HG03045 (cell line): ENCODE measurements around the gene RAMP3.

Experiments
- ATAC-seq: cut with Tn5 transposase; IDR thresholded peaks from one replicate; pipeline ENCODE4 v1.9.1; 2021; ENCODE audit warnings: mild to moderate bottlenecking, moderate library complexity; ENCODE audit not compliant: unreplicated experiment

The RAMP3 gene

DNA sequence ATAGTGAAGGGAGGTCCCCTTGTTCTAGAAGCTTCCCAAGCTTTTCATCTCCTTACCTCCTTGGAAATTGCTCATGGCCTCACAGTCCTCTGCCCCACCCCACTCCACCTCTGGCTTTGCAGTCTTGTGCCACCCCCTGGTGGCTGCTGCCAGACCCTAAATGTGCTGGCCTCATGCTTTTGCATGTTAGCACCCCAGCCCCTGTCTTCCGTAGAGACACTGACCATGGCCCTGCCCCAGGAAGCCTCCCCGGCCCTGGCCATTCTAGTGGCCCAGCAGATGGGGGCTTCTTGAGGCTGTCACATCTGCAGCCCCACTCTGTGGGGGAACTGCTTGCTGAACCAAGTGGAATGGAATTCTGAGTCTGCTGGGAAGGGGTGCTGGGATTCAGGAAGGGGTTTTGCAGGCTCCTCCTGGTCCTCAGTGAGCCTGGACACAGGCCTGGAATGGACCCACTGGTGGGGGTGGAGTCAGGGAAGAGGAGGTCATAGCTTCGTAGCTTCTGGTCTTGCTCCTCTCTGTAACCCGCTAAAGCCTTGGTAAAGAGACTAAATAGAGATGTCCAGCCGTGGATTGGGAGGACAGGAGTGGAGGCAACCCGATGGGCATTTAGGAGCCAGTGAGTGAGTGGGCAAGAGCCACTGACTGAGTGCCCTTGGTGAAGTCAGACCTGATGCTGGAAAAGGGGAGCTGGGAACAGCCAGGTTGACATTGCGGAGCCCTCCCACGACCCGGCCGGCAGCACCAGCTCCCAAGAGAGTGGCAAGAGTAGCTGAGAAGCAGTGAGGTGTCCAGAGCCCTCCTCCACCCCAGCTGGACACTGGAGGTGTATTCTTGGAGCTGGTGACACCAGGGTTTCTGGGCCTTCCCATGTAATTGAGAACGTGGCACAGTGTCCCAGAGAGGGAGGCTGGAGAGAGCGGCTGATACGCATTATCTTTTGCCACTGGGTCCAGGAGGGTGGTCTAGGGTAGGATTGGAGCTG is 20.9 kb downstream of the RAMP3 start:
- no peak for ATAC-seq

DNA sequence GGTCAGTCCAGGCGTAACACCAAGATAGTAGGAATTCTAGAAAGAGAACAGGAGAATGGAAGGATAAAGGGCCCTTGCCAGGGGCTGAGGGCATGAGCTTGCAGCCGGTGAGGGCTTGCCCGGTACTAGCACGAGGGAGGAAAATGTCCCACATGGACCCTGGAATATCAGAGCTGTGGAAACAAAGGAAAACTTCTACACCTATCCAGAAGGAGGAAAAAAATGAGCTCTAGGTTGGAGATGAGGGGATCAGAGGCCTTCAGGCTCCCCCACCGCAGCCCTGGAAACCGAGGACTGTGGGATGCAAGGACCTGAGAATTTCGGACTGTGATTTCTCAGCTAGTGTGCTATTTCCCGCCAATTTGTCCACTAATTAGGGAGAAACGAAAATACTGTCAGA is 22.1 kb downstream of the RAMP3 start:
- no peak for ATAC-seq

DNA sequence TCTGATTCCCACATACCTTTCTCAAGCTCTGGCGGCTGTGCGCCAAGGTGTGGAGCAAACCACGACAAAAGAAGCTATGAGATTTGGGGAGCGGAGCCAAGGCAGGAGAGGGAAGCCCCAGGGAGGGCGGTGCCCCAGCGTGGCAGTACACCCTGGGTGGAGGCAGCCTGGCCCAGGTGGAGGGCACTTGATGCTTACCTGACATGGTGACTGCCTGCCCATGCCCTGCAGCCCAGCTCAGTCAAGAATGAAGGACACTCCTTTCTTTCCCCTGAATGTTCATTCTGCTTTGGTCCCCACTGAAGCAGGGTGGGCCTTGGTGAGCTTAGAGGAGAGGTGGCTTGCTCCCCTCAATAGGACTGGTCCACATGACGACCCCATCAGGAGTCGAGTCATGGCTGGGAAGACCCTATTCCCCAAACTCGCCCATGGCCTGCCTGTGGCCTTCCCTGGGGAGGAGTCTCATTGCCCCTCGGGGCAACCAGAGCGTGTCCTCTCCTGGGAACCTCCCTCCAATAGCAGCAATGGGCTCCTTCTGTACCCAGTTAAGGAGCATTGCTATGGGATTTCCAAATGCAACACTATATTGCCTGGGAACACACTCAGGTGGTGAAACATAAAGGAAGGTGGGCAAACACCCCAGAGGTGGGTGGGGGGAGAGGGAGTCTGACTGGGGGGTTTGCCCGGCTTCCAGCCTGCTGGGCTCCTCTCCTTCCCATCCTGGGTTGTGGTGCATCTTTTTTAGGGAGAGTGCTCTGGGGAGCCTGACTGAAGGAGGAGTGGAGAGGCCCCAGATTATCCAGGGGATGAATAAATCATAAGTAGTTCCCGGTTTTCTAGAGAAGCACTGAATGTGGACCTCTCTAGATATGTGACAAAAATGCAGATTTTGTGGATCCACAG is 22.7 kb downstream of the RAMP3 start:
- no peak for ATAC-seq

DNA sequence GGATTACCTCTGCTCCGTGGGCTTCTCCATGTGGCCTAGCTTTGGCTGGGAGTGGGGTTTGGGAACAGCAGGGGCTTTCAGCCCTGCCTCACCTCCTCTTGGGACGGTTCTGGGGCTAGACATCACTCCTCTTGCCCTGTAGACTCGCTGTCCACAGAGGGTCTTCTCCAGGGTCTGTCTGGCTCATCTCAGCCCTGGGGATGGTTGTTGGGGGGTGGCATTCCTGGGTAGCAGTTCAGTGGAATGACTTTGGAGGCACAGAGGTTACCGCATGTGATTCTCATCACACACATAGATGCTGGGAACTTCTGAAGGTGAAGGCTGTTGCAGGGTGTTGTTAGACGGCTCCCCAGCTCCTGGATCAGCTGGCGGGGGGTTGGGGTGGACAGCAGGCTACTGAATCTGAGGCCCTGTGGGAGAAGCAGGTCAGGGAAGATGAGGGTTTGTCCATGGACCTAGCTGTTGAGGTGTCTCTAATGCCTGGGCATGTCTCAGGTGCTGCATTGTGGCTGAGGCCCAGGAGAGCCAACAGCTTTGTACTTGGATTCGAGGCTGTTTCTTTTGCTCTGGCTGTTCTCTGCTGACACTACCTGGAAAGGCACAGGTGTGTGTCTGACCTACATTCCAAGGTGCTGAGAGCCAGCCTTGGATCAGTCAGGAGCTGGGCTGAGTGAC is 23.8 kb downstream of the RAMP3 start:
- no peak for ATAC-seq

DNA sequence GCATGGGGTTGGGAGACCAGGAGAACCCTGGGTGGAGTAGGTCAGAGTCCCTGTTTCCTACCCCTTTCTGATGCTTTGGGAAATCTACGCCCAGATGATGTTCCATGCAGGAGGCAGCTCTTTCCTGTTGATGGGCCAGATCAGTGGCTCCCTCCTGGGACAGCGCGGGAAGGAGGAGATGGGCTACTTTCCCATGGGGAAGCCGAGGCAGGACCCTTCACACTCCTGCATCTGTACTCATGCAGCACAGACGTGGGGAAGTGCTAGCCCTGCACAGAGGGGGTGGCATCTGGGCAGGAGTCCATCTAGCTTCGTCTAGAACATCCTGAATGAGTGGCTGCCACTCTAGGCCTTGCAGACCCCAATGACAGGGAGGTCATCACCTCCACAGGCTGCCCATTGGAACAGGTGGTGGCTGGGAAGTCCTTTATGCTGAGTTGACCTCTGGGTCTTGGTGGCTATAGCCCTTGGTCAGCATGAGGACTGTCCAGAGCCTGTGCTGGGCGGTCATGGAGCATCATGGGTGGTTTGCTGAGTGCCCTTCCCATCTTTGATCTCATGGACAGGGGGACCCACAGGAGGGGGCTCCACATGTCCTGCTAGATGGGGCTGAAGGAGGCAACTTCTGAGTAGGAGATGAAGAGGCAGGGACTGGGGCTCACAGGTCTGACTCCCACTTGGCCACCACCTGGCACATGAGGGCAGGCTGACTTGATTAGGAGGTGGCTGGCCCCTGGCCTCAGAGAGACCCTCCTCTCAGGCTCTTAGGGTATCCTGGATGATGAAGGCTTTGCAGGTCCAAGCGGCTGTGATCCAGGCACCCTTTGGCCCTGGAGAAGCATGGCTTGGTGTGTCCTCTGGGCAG is 24.6 kb downstream of the RAMP3 start:
- ATAC-seq: no peak

- ATAC-seq: no peak
Observed at GRCh38 chr7:45182856-45183710, 25.5 kb downstream of the RAMP3 start.

GRCh38 chr7:45183711-45184210 is 26.2 kb downstream of the RAMP3 start:
- ATAC-seq: no peak

DNA sequence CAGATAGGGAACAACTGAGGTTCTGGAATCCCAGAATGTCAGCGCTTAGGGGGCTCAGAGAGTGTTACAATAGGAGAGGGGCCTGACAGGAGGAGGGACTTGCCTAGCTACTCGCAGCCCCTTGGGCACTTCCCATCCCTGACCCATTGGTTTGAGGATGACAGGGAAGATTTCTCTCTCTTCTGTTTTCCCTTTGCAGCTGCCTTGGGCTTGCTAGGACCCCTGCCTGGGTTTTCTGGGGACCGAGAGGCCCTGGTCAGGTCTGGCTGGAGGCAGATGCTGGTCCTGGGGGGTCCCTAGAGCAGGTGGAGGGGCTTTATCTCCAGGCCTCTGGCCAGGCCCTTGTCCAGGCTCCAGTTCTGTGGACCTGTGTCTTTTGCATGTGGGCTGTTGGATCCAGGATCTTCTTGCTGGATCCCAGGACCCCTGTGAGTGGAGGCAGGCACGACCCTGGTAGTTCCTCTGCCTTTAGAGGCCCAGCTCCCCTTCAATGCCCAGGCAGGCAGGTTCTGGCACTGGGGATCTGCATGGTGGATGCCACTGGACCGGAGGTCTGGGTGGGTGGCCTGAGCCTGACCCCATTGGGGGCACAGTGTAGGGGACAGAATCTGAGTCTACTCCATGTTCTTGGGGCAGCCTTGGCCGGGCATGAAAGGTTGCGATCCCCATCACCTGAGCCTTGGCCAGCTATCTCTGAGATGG is 26.9 kb downstream of the RAMP3 start:
- no peak for ATAC-seq

- no peak for ATAC-seq
Observed at GRCh38 chr7:45185028-45185863, 27.7 kb downstream of the RAMP3 start.

DNA sequence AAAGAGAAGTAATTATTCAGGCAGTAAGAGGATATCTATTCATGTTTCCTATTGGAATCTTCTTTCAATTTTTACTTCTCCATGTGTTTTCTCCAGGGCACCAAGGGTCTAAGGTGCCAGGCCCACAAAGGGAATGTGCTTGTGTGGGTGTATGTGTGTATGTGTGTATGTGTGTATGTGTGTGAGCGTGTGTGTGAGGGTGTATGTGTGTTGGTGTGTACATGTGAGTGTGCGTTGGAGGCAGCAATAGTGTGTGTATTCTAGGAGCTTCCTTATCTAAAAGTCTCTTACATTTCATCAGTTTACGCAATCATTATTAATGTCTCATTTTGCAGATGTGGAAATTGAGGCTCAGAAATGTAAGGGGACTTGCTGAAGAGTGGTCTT is 28.3 kb downstream of the RAMP3 start:
- no peak for ATAC-seq

DNA sequence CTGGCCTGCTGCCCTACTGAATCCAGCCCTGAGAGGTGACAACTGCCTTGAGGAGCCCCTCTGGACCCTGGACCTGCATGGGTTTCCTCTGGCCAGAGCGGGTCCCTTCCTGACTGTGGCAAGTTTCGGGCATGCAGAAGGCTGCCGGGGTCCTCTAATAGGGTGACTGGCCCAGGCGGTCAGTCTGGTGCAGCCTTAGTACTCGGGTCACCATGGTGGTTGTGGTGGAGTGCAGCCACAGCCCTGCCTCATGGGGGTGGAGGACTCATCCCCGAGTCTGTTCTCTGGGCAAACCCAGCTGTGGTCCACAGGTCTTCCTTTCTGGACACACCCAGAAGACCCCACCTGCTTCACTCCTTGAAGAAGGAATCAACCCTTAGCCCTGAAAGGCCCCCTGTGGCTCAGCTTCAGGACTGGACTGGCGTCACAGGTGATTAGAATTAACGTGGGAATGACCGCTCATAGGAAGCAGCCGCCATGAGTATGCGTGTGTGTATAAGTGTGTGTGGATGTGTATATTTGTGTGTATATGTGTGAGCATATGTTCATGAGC is 28.7 kb downstream of the RAMP3 start:
- ATAC-seq: no peak

DNA sequence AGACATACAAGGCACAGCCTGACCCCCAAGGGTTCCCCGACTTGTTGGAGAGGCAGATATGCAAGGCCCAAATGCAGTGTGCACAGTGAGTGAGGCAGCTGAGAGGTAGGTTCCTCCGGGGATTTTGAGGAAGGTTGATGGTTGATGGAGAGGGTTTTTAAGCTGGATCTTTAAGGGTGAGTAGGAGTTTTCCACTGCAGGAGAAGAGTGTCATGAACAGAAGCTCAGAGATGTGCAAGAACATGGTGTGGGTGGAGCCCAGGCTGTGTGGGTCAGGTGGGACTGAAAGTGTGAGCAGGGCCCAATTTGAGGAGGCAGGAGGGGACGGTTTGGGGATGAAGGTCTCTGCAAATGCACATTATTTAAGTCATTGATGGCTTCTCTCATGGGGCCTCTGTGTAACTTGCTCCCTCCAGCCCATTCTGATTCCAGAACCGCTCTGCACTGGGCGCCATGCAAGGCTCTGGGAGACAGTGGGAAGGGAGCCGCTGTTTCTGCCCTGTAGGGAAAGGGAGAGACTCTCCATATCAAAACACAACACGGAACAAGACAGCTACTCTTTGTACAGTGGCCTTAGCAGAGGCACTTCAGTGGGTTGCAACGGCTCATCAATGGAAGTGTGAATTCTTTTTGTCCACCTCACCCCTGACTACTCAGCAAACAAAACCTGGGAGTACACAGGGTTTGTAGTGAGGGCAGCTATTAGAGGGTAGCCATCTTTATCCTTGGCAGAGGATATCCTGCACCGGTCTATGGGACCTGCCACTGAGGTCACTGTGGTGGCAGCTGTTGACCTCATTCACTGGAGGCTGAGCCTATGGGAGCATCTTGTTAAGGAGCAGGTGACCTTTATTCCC is 29.7 kb downstream of the RAMP3 start:
- ATAC-seq: no peak

DNA sequence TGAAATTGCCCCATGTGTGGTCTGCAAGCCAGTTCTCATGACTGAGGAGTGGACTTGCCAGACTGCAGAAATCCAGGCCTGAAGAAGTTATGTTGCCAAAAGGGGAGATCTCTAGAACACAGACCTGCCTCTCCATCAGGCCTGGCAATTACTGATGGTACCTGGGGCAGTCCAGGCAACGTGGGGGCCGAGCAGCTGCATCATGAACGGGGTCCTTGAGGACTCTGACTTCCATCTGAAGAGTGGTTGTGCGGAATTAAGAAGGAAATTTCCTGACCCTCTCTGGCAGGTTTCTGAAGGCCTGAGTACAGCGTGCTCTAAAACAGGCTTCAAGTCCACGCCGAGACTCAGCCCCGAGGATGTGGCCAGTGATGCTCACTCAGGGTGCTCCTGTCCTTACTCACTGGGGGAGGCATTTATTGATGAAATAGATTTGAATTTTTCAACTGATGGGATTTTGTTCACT is 30.4 kb downstream of the RAMP3 start:
- ATAC-seq: no peak

DNA sequence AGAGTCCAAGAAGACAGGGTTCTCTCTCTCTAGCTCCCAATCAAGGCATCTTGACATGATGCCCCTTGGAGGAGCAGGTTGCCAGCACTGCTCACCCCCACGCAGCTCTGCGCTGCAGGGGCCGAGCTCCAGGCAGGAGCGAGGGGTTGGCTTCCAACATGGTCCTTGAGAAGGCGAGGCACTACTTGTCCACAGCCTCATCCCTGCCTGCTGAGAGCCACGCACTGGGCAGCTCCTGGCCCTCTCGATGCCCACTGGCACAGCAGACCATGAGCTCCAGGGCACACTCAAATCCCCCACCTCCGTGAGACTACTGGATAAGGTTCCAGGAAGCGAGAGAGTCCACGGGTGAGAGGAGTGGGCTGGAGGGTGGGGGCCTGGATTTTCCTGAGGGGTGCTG is 31.1 kb downstream of the RAMP3 start:
- no peak for ATAC-seq

- ATAC-seq: no peak
Observed at GRCh38 chr7:45189151-45189970, 31.8 kb downstream of the RAMP3 start.
